GM10248 (cell line): ENCODE data around the gene PCNX1.
"Not testable (repeated sequence)": the region's sequence is repeated elsewhere in the genome, so short reads cannot be mapped to it uniquely, and the experiment has no call there.

ENCODE experiments used
- CTCF ChIA-PET: fragments of 300-600 bp; sonication (Branson Sonifier 250); formaldehyde crosslinking; extraction: SDS; loops from one replicate; lab custom pipeline; 2021; ENCODE audit warnings: antibody characterized with exemption; lab: Yijun Ruan, JAX
- POLR2A ChIA-PET: fragments of 350-650 bp; sonication (Branson Sonifier 250); formaldehyde crosslinking; extraction: SDS; loops from one replicate; lab custom pipeline; 2020; ENCODE audit warnings: antibody characterized with exemption; lab: Yijun Ruan, JAX
- DNase-seq: peaks from one replicate; pipeline ENCODE4 v3.0.0; 2012; ENCODE audit errors: extremely low spot score
- CTCF ChIP-seq: IDR thresholded peaks from 2 replicates; pipeline ENCODE4 v1.5.1; 2012; ENCODE audit warnings: mild to moderate bottlenecking, low read depth; ENCODE audit errors: extremely low read depth, missing control alignments, control extremely low read depth

PCNX1 gene

GRCh38 chr14:70934502-70935134, 27.4 kb downstream of the PCNX1 start:
- DNase-seq, result peak; percentile 30
- no peak for TF ChIP-seq CTCF
- CTCF ChIA-PET, result interaction anchor here (1.2 to 4.9 kb wide), 3 partner anchors 20 to 38 kb away, joined by 4 to 30 read pairs (median 11); partner anchors contain the start of gene PCNX1
- POLR2A ChIA-PET, result no interaction called here

GRCh38 chr14:70935135-70935534, 27.9 kb downstream of the PCNX1 start:
- DNase-seq, result no peak
- CTCF ChIA-PET, result interaction anchor here (1.2 to 4.9 kb wide), 3 partner anchors 19 to 37 kb away, joined by 4 to 30 read pairs (median 11); partner anchors contain the start of gene PCNX1
- TF ChIP-seq CTCF, result no peak
- POLR2A ChIA-PET, result no interaction called here

- POLR2A ChIA-PET, DNase-seq: not testable (repeated sequence)
- CTCF ChIA-PET, result interaction anchor here (1.6 kb wide), 1 partner anchor 9 kb away, joined by 3 read pairs; no protein-coding TSS in a partner anchor
Measured at GRCh38 chr14:70939693-70940092, 32.4 kb downstream of the PCNX1 start.

- CTCF ChIA-PET, result interaction anchor here (1.1 to 1.6 kb wide), 3 partner anchors 11 to 35 kb away, joined by 3 to 6 read pairs (median 3); partner anchors contain the start of gene PCNX1
- POLR2A ChIA-PET, DNase-seq: not testable (repeated sequence)
Measured at GRCh38 chr14:70941637-70942341, 34.5 kb downstream of the PCNX1 start.

- TF ChIP-seq CTCF, result no peak
- POLR2A ChIA-PET, result no interaction called here
- CTCF ChIA-PET, result interaction anchor here (1.6 kb wide), 1 partner anchor 35 kb away, joined by 6 read pairs; the partner anchor contains the start of gene PCNX1
- DNase-seq, result no peak
Measured at GRCh38 chr14:70942342-70942706, 35.1 kb downstream of the PCNX1 start.

GRCh38 chr14:70942721-70943120, 35.5 kb downstream of the PCNX1 start:
- POLR2A ChIA-PET, DNase-seq: not testable (repeated sequence)
- CTCF ChIA-PET, result interaction anchor here (1.6 kb wide), 1 partner anchor 36 kb away, joined by 6 read pairs; the partner anchor contains the start of gene PCNX1

GRCh38 chr14:70943838-70944237, 36.6 kb downstream of the PCNX1 start:
- CTCF ChIA-PET, result interaction anchor here (1.1 kb wide), 1 partner anchor 9 kb away, joined by 4 read pairs; no protein-coding TSS in a partner anchor

More at GRCh38 chr14:70943838-70944237, 36.6 kb downstream of the PCNX1 start:
- no peak for TF ChIP-seq CTCF
- DNase-seq, result no peak
- POLR2A ChIA-PET, result no interaction called here
